HG03066 (cell line): ENCODE results near the gene RAB6A.

Experiments used
- ATAC-seq: cut with Tn5 transposase; IDR thresholded peaks from one replicate; pipeline ENCODE4 v1.9.1; 2021; ENCODE audit warnings: low read depth; ENCODE audit not compliant: unreplicated experiment

RAB6A gene

DNA sequence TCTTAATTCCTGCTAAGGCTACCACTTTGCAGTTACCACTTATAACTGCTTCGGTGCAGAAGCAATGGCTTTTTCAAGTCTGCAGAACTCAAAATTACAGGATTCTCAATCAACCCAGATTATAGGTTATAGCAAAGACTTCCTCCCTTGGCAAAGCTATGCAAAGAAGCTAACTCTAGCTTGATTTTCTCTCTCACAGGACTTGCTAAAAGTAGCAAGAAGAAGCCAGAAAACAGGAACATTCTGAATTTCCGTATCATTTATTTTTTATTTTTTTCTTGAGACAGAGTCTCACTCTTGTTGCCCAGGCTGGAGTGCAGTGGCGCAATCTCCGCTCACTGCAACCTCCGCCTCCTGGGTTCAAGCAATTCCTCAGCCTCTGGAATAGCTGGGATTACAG lies 125.2 kb downstream of the RAB6A start:
- no peak for ATAC-seq

DNA sequence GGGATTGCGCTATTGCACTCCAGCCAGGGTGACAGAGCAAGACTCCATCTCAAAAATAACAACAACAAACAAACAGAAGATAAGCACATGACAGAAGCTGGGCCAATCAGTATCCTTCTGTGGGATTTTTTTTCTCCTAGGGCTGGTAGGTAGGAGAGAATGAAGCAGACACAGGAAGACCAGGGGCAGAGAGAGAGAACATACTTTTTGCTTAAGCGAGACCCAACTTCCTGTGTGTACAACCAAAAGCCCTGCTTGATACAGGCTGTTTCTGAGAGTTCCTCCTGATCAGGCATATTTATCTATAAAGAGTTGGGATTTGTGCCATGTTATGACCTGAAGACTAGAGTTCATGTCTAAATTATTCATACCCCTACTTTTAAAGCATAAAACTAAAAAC lies 126.9 kb downstream of the RAB6A start:
- ATAC-seq: no peak

DNA sequence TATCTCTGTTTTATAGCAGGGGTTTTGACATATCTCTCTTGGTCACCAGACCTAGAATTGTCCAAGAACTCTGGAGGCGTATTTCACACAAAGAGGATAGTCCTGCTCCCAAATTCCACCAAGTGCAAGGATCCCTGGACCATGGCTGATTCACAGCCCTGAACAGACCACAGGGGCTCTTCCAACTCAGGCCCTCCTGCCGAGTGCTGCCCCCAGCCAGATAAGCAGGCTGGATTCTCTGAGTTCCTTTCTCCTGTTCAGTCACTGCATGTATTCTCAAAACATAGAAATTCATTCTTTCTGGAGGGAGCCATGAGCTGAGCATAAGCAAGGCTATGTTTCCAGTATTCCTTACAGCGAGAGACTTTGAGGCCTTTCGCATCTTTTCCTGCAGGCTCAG lies 127.9 kb downstream of the RAB6A start:
- ATAC-seq: no peak

DNA sequence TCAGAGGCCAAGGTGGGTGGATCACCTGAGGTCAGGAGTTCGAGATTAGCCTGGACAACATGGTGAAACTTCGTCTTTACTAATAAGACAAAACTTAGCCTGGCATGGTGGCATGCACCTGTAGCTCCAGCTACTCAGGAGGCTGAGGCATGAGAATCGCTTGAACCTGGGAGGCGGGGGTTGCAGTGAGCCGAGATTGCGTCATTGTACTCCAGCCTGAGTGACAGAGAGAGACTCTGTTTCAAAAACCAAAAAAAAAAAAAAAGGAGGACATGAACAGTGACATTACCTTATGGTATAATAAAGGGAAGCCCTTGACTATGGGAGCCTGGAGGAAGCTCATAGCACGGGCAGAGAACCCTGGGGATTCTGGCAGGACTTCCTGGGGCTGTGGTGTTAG lies 131.0 kb downstream of the RAB6A start:
- no peak for ATAC-seq

GRCh38 chr11:73625696-73626318 lies 135.1 kb downstream of the RAB6A start:
- ATAC-seq: no peak
